Midbrain (tissue), 1 donor: ENCODE measurements around the gene STIM2.
A peak's percentile ranks its signal among the peaks of the same experiment; 100 is the strongest.
"Not testable (repeated sequence)": the region's sequence is repeated elsewhere in the genome, so short reads cannot be mapped to it uniquely, and the experiment has no call there.

Experiments used
- DNase-seq: peaks from one replicate; lab custom pipeline; 2025; lab: John Stamatoyannopoulos, UW

The STIM2 gene

GRCh38 chr4:26867914-26868684 lies 7.5 kb downstream of the STIM2 start:
- DNase-seq, result no peak

GRCh38 chr4:26870576-26871262 lies 10.1 kb downstream of the STIM2 start:
- DNase-seq, result no peak

GRCh38 chr4:26871611-26872010 lies 11.0 kb downstream of the STIM2 start:
- DNase-seq, result no peak

DNA sequence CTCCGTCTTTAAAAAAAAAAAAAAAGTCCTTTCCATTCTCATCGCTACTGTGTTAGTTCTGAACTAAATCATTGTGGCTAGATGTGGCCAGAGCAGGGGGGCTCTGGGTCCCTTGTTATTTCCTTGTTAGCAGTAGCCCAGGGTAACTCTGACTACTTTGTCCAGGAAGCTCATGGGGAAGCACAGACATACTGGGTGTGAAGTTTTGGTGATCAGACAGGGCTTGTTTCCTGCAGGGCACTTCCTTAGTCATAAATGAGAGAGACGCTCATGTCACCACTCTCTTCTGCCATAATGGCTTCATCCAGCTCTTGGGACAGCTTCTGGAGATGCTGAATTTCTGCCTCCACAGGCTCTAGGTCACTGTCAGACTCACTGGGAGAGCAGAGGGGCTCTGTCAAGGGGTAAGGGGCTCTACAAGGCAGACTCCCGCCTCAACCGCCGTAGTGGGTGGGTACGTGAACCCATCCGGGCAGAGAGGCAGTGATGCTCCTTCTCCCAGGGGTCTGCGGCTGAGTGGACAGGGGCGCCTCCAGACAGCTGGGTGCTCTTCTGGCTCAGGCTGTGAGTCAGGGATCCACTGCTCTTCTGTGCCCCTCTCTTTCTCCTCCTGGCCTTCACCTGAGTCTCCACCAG lies 12.9 kb downstream of the STIM2 start:
- no peak for DNase-seq

GRCh38 chr4:26874110-26874509 lies 13.5 kb downstream of the STIM2 start:
- no peak for DNase-seq

- no peak for DNase-seq
These were observed 16.8 kb downstream of the STIM2 start for GRCh38 chr4:26877406-26877805.

GRCh38 chr4:26877961-26878360 lies 17.3 kb downstream of the STIM2 start:
- no peak for DNase-seq

DNA sequence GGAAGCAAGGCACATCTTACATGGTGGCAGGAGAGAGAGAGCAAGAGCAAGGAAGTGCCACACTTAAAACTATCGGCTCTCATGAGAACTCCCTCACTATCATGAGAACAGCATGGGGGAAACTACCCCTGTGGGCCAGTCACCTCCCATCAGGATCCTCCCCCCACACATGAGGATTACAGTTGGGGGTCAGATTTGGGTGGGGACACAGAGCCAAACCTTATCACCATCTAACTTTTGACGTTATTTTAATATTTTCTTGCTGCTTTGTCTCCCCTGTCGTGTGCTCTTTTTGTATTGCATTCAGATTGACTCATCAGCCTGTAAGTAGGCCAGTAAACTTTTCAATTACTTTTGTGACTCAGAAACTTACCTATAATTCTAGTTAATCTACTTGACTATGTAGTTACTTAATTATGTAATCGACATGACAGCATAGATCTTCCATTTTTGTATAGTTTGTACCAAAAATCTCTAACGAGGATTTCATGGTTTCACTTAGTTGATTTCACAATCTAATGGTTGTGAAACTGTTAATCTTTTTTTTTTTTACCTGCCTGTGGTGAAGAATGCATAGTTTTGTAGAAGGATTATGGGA lies 18.3 kb downstream of the STIM2 start:
- DNase-seq, result no peak

GRCh38 chr4:26879805-26880204 lies 19.2 kb downstream of the STIM2 start:
- DNase-seq, result no peak

GRCh38 chr4:26884026-26884425 lies 23.4 kb downstream of the STIM2 start:
- no peak for DNase-seq

GRCh38 chr4:26884486-26884988 lies 23.9 kb downstream of the STIM2 start:
- DNase-seq, result no peak

DNA sequence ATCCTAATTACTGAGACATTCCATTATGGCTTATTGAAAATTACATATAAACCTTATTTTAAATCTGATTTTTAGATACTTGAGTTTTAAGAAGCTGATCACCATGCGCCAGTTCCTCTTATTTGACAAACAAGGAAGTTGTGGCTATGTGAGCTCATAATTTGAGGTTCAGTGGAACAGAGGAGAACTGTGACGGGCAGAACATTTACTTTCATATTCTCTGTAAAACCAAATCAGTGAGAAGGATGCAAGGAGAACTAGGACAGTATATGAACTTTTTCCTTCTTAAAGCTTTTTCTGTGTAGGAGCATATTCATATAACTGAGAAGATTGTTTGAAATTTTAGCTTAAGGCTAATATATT lies 25.3 kb downstream of the STIM2 start:
- DNase-seq, result peak; percentile 40

DNA sequence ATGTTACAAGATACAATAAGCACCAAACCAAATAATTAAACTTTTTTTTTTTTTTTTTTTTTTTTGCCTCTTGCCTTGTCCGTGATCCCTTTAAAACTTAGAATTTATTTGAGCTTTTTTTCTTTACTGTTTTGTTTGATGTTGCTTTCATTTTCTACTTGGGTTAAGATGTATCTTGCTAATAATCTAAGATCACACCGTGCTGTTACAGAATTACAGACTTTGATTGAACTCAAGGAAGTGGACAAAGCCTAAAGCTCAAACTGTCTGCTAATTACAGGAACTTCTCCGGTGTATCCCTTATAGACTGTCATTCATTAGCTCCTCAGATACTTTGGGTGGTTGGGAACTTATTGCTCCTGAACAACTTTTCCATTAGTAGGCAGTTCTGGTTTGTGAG lies 26.5 kb downstream of the STIM2 start:
- DNase-seq, result no peak

DNA sequence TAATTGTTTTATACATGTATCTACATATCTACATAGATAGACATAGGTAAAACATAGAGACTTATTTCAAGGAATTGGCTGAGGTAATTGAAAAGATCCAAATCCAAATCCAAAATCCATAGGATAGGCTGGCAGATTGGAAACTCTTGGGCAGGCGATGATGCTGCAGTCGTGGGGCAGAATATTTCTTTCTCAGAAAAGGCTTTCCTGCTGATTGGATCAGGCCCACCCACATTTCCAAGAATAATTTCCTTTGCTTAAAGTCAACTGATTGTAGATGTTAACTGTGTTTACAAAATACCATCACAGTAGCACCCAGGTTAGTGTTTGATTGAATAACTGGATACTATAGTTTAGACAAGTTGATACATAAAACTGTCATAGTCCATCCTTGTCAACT lies 27.2 kb downstream of the STIM2 start:
- DNase-seq, result no peak

- no peak for DNase-seq
These were observed 28.7 kb downstream of the STIM2 start for GRCh38 chr4:26889356-26889755.

DNA sequence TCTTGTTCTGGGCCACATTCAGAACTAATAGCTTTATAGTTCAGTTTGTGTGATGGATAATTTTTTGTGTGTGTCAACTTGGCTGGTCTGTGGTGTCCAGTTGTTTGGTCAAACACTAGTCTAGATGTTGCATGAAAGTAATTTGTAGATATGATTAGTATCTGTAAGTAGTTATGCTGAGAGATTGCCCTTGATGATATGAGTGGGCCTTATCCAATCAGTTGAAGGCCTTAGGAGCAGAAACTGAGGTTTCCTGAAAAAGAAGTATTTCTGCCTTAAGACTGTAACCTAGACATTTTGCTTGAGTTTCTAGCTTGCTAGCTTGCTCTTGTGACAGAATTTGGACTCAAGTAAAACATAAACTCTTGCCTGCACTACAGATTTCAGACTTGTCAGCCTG lies 30.4 kb downstream of the STIM2 start:
- DNase-seq, result no peak

- no peak for DNase-seq
These were observed 31.2 kb downstream of the STIM2 start for GRCh38 chr4:26891867-26892266.

GRCh38 chr4:26892480-26893150 lies 32.0 kb downstream of the STIM2 start:
- no peak for DNase-seq

DNA sequence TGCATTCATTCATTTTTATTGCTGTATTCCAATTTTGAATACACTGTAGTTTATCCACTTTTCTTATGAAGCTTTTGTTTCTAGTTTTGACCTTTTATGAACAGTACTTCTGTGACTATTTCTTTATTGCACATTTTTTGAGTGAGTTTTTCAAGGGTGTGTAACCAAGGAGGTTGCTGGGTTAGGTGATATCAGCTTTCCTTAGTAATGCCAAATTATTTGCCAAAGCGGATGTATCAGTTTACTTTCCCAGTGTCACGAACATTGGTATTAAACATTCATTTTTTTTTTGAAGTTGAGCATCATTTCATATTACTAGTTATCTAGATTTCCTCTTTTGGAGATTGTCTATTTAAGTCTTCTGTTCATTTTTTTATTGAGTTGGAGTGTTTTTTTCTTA lies 32.9 kb downstream of the STIM2 start:
- no peak for DNase-seq

GRCh38 chr4:26894881-26895280 lies 34.2 kb downstream of the STIM2 start:
- DNase-seq, result not testable (repeated sequence)

DNA sequence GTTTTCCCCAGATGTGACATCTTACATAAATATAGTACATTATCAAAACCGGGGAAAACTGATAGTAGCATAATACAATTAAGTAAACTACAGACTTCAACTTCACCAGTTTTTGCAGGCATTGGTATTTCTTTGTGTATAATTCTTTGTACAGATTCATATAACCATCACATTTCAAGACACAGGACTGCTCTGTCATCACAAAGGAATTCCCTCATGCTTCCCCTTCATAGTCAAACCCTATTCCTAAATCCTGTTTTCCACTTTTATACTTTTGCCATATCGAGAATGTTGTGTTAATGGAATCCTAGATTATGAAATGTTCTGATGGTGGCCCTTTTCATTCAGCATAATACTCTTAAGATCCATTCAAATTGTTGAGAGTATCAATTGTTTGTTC lies 36.0 kb downstream of the STIM2 start:
- DNase-seq, result no peak

- DNase-seq, result no peak
These were observed 39.4 kb downstream of the STIM2 start for GRCh38 chr4:26899991-26900390.
